Activated CD4-positive, alpha-beta T cell treated with anti-CD3 and anti-CD28 coated beads, Interleukin-2, amount 50 U/mL, for 1 hour (primary cell): Measurements from ENCODE around the gene SYT6.
"Not testable (repeated sequence)": the region's sequence is repeated elsewhere in the genome, so short reads cannot be mapped to it uniquely, and the experiment has no call there.

Experiments
- DNase-seq: peaks from one replicate; pipeline ENCODE4 v3.0.0-alpha.2; 2020

The SYT6 gene

GRCh38 chr1:114063544-114063943 is 90.1 kb downstream of the SYT6 start:
- DNase-seq = no peak

GRCh38 chr1:114062477-114063099 is 91.1 kb downstream of the SYT6 start:
- DNase-seq = no peak

GRCh38 chr1:114061121-114061830 is 92.4 kb downstream of the SYT6 start:
- no peak for DNase-seq

GRCh38 chr1:114058236-114058635 is 95.4 kb downstream of the SYT6 start:
- not testable (repeated sequence) for DNase-seq

- DNase-seq = no peak
Observed at GRCh38 chr1:114054148-114054547, 99.5 kb downstream of the SYT6 start.

GRCh38 chr1:114048232-114048631 is 105.4 kb downstream of the SYT6 start:
- DNase-seq = no peak

GRCh38 chr1:114043548-114043947 is 110.1 kb downstream of the SYT6 start:
- no peak for DNase-seq

- no peak for DNase-seq
Observed at GRCh38 chr1:114043054-114043453, 110.6 kb downstream of the SYT6 start.

GRCh38 chr1:114040273-114041015 is 113.2 kb downstream of the SYT6 start:
- no peak for DNase-seq
